H1 (cell line): ENCODE measurements around the gene ARHGEF16. TPM values are rescaled to one million over a fixed set of nuclear protein-coding genes. Genes with fewer than 3 reads are reported as not detected.

Source experiments
- polyA plus RNA-seq, 7 experiments: library from polyadenylated mRNA; depleted of rRNA in 3 of 7; stranded (reverse) in 5 of 7; unstranded in 2 of 7; fragments of >200 nt in 5 of 7; fragments of 200-250 nt in 2 of 7; gene quantifications; 1 replicate in 5 of 7; 2 replicates in 1 of 7; 4 replicates in 1 of 7; pipeline versions ENCODE4 v1.2.1 to v1.2.3, GENCODE V29; 2011 to 2013; ENCODE audit warnings: missing spikeins in 2 of 7, mixed read lengths in 2 of 7
- total RNA-seq: library from RNA; stranded (reverse); fragmentation: NEBNext Ultra II Directional; extraction: Animal tissue kit (Norgen Biotek cat#: 25700); gene quantifications from 2 replicates; pipeline ENCODE4 v1.2.1, GENCODE V29; 2021

ARHGEF16 gene
- total and polyA plus RNA-seq, 2 of the 8 experiments (the other 6 are each of a cell fraction or from before 2014, with no cell fraction given), result 18.3 to 20.7 TPM

Other genes with a start within 250 kb of the ARHGEF16 start
- 13.2 and 14.8 TPM in 2 replicates for gene MEGF6, start 156.8 kb downstream of the ARHGEF16 start, total RNA-seq
- gene MEGF6, start 156.8 kb downstream of the ARHGEF16 start, polyA plus RNA-seq (2011; rRNA removed), result 4.1 and 9.5 TPM in 2 replicates
- 21.7 and 22.2 TPM in 2 replicates for gene TPRG1L, start 170.3 kb downstream of the ARHGEF16 start, total RNA-seq
- 19.8 and 22.3 TPM in 2 replicates for gene TPRG1L, start 170.3 kb downstream of the ARHGEF16 start, polyA plus RNA-seq (2011; rRNA removed)
- gene WRAP73, start 195.4 kb downstream of the ARHGEF16 start, total RNA-seq, result 29.7 and 30.3 TPM in 2 replicates
- 50.7 and 66.4 TPM in 2 replicates for gene WRAP73, start 195.4 kb downstream of the ARHGEF16 start, polyA plus RNA-seq (2011; rRNA removed)
- 2.9 and 3.1 TPM in 2 replicates for gene TP73, start 197.9 kb downstream of the ARHGEF16 start, total RNA-seq
- gene TP73, start 197.9 kb downstream of the ARHGEF16 start, polyA plus RNA-seq (2011; rRNA removed), result 2.6 and 4.2 TPM in 2 replicates